Karpas-422 (cell line): ENCODE results near the gene CTNNBL1. TPM values are rescaled to one million over a fixed set of nuclear protein-coding genes. Genes with fewer than 3 reads are reported as not detected.

Source experiments
- DNase-seq: peaks from one replicate; pipeline ENCODE4 v3.0.0-alpha.2; 2015
- H2AFZ ChIP-seq: fragments of 200-600 bp; sonication (generic); 2 replicates; pipeline ENCODE4 v1.6.1; 2014; ENCODE audit warnings: antibody characterized with exemption, low read length, mixed read lengths
- H3K27ac ChIP-seq: fragments of 200-600 bp; sonication (generic); 2 replicates; pipeline ENCODE4 v1.5.1; 2014; ENCODE audit warnings: mild to moderate bottlenecking, low read length, moderate library complexity
- H3K27me3 ChIP-seq: fragments of 200-600 bp; sonication (generic); 2 replicates; pipeline ENCODE4 v1.6.1; 2014; ENCODE audit warnings: low read length, mixed read lengths
- H3K36me3 ChIP-seq: fragments of 200-600 bp; sonication (generic); 2 replicates; pipeline ENCODE4 v1.6.1; 2014; ENCODE audit warnings: low read length, mixed read lengths; ENCODE audit not compliant: insufficient read depth
- H3K4me1 ChIP-seq: fragments of 200-600 bp; sonication (generic); 2 replicates; pipeline ENCODE4 v1.6.1; 2014; ENCODE audit warnings: mild to moderate bottlenecking, low read length, mixed read lengths
- H3K4me2 ChIP-seq: fragments of 200-600 bp; sonication (generic); 2 replicates; pipeline ENCODE4 v1.6.1; 2014; ENCODE audit warnings: low read length, low read depth, mild to moderate bottlenecking; ENCODE audit not compliant: poor library complexity, severe bottlenecking
- H3K4me3 ChIP-seq: fragments of 200-600 bp; sonication (generic); 2 replicates; pipeline ENCODE4 v1.5.1; 2014; ENCODE audit warnings: mild to moderate bottlenecking, antibody characterized with exemption, low read length, mixed read lengths
- H3K79me2 ChIP-seq: fragments of 200-600 bp; sonication (generic); 2 replicates; pipeline ENCODE4 v1.6.1; 2014; ENCODE audit warnings: mild to moderate bottlenecking, low read length, mixed read lengths
- H3K9ac ChIP-seq: fragments of 200-600 bp; sonication (generic); 2 replicates; pipeline ENCODE4 v1.6.0; 2014; ENCODE audit warnings: low read length
- H3K9me2 ChIP-seq: fragments of 200-600 bp; sonication (generic), shearing (Covaris generic); replicated peaks from 2 replicates; pipeline ENCODE4 v1.6.0; 2014; ENCODE audit warnings: mild to moderate bottlenecking, low read length, moderate library complexity; ENCODE audit not compliant: insufficient read depth
- H3K9me3 ChIP-seq: fragments of 300-700, 200-600 bp; sonication (generic); 2 replicates; pipeline ENCODE4 v1.6.1; 2014; ENCODE audit warnings: low read length, mixed read lengths
- H4K20me1 ChIP-seq: fragments of 200-600 bp; sonication (generic); 2 replicates; pipeline ENCODE4 v1.6.1; 2014; ENCODE audit warnings: mild to moderate bottlenecking, antibody characterized with exemption, low read length, low read depth; ENCODE audit not compliant: insufficient read depth
- total RNA-seq: library from RNA; depleted of rRNA; stranded (reverse); fragments of >200 nt; shearing (Covaris generic); gene quantifications from 2 replicates; pipeline ENCODE4 v1.2.3, GENCODE V29; 2014; ENCODE audit warnings: low replicate concordance

CTNNBL1 gene
- total RNA-seq, 1 experiment from 2014 or later, result 70.0 TPM

GRCh38 chr20:37790900-37791299 is 97.1 kb downstream of the CTNNBL1 start:
- peaks cover 49% of the 10 kb centered on the region for H3K36me3 ChIP-seq
- H3K4me3 ChIP-seq, result no peak overlapping the region
- H3K27me3 ChIP-seq, result no peaks in the 10 kb centered on the region
- H3K9ac ChIP-seq, result no peak overlapping the region
- H4K20me1 ChIP-seq, result no peaks in the 10 kb centered on the region
- peaks cover 5% of the 10 kb centered on the region for H3K9me3 ChIP-seq
- H2AFZ ChIP-seq, result no peak overlapping the region
- peaks cover 40% of the 10 kb centered on the region for H3K4me1 ChIP-seq
- peaks cover 65% of the 10 kb centered on the region for H3K79me2 ChIP-seq
- H3K4me2 ChIP-seq, result no peak overlapping the region
- H3K9me2 ChIP-seq, result no peaks in the 10 kb centered on the region
- H3K27ac ChIP-seq, result peak overlapping the region; percentile 93
- no peak for DNase-seq

- no peak for DNase-seq
- Histone ChIP-seq H3K4me1 (peaks cover 30% of the 10 kb centered on the region), H3K4me3 (no peak overlapping the region), H3K9me3 (peaks cover 1% of the 10 kb centered on the region), H3K9me2 (no peaks in the 10 kb centered on the region), H3K79me2 (peaks cover 56% of the 10 kb centered on the region), H3K27me3 (no peaks in the 10 kb centered on the region), H3K27ac (peak overlapping the region; percentile 12; the same call in 1 of the 2 replicates), H3K36me3 (peaks cover 32% of the 10 kb centered on the region), H4K20me1 (no peaks in the 10 kb centered on the region), H3K9ac (no peak overlapping the region), H3K4me2 (no peak overlapping the region), H2AFZ (no peak overlapping the region)
These were observed 102.3 kb downstream of the CTNNBL1 start for GRCh38 chr20:37796121-37796520.

GRCh38 chr20:37796733-37797132 is 102.9 kb downstream of the CTNNBL1 start:
- Histone ChIP-seq H3K4me2 (no peak overlapping the region), H3K36me3 (peaks cover 26% of the 10 kb centered on the region), H3K27ac (no peak overlapping the region), H3K9ac (no peak overlapping the region), H3K27me3 (no peaks in the 10 kb centered on the region), H3K4me3 (no peak overlapping the region), H3K79me2 (peaks cover 52% of the 10 kb centered on the region), H2AFZ (no peak overlapping the region), H3K9me2 (no peaks in the 10 kb centered on the region), H4K20me1 (no peaks in the 10 kb centered on the region), H3K9me3 (no peaks in the 10 kb centered on the region), H3K4me1 (peaks cover 36% of the 10 kb centered on the region)
- DNase-seq, result no peak

GRCh38 chr20:37797669-37798175 is 103.9 kb downstream of the CTNNBL1 start:
- H3K4me2 ChIP-seq, result no peak overlapping the region
- H3K36me3 ChIP-seq, result peaks cover 20% of the 10 kb centered on the region
- no peaks in the 10 kb centered on the region for H4K20me1 ChIP-seq
- peaks cover 51% of the 10 kb centered on the region for H3K79me2 ChIP-seq
- H2AFZ ChIP-seq, result no peak overlapping the region
- H3K9ac ChIP-seq, result no peak overlapping the region
- no peaks in the 10 kb centered on the region for H3K9me2 ChIP-seq
- peaks cover 46% of the 10 kb centered on the region for H3K4me1 ChIP-seq
- no peak for DNase-seq
- no peaks in the 10 kb centered on the region for H3K27me3 ChIP-seq
- H3K27ac ChIP-seq, result peak overlapping the region; percentile 46
- H3K9me3 ChIP-seq, result no peaks in the 10 kb centered on the region
- H3K4me3 ChIP-seq, result no peak overlapping the region

GRCh38 chr20:37798312-37798711 is 104.5 kb downstream of the CTNNBL1 start:
- Histone ChIP-seq H3K27ac (peak overlapping the region; percentile 46), H3K4me2 (no peak overlapping the region), H3K9me2 (no peaks in the 10 kb centered on the region), H3K4me3 (no peak overlapping the region), H3K9me3 (no peaks in the 10 kb centered on the region), H4K20me1 (no peaks in the 10 kb centered on the region), H2AFZ (no peak overlapping the region), H3K36me3 (peaks cover 21% of the 10 kb centered on the region), H3K4me1 (peaks cover 52% of the 10 kb centered on the region), H3K27me3 (no peaks in the 10 kb centered on the region), H3K79me2 (peaks cover 51% of the 10 kb centered on the region), H3K9ac (no peak overlapping the region)
- DNase-seq, result no peak

- Histone ChIP-seq H3K4me2 (peak overlapping the region; percentile 32), H3K27ac (peak overlapping the region; percentile 99), H3K4me1 (peaks cover 75% of the 10 kb centered on the region), H3K27me3 (no peaks in the 10 kb centered on the region), H3K36me3 (peaks cover 18% of the 10 kb centered on the region), H4K20me1 (no peaks in the 10 kb centered on the region), H3K9me2 (no peaks in the 10 kb centered on the region), H3K4me3 (no peak overlapping the region), H3K9me3 (no peaks in the 10 kb centered on the region), H3K9ac (peak overlapping the region; percentile 32), H2AFZ (no peak overlapping the region), H3K79me2 (peaks cover 34% of the 10 kb centered on the region)
- no peak for DNase-seq
These were observed 106.8 kb downstream of the CTNNBL1 start for GRCh38 chr20:37800618-37801017.

- Histone ChIP-seq H3K79me2 (peaks cover 40% of the 10 kb centered on the region), H3K9me2 (no peaks in the 10 kb centered on the region), H3K36me3 (peaks cover 17% of the 10 kb centered on the region), H3K9ac (no peak overlapping the region), H2AFZ (no peak overlapping the region), H4K20me1 (no peaks in the 10 kb centered on the region), H3K27ac (peak overlapping the region; percentile 99), H3K4me3 (no peak overlapping the region), H3K9me3 (no peaks in the 10 kb centered on the region), H3K4me2 (peak overlapping the region; percentile 32), H3K27me3 (no peaks in the 10 kb centered on the region), H3K4me1 (peaks cover 88% of the 10 kb centered on the region)
- no peak for DNase-seq
These were observed 108.1 kb downstream of the CTNNBL1 start for GRCh38 chr20:37801921-37802320.

- DNase-seq, result peak; percentile 93
- Histone ChIP-seq H3K36me3 (peaks cover 24% of the 10 kb centered on the region), H2AFZ (no peak overlapping the region), H3K9ac (peak overlapping the region; percentile 66), H3K27ac (peak overlapping the region; percentile 99), H3K27me3 (no peaks in the 10 kb centered on the region), H3K9me3 (no peaks in the 10 kb centered on the region), H3K4me2 (peak overlapping the region; percentile 83), H3K79me2 (peaks cover 54% of the 10 kb centered on the region), H4K20me1 (no peaks in the 10 kb centered on the region), H3K9me2 (no peaks in the 10 kb centered on the region), H3K4me3 (peak overlapping the region; percentile 50), H3K4me1 (peaks cover 95% of the 10 kb centered on the region)
These were observed 109.8 kb downstream of the CTNNBL1 start for GRCh38 chr20:37803438-37804307.
